Measurements from ENCODE around the gene DMPK.
A peak's percentile ranks its signal among the peaks of the same experiment; 100 is the strongest.

DNA sequence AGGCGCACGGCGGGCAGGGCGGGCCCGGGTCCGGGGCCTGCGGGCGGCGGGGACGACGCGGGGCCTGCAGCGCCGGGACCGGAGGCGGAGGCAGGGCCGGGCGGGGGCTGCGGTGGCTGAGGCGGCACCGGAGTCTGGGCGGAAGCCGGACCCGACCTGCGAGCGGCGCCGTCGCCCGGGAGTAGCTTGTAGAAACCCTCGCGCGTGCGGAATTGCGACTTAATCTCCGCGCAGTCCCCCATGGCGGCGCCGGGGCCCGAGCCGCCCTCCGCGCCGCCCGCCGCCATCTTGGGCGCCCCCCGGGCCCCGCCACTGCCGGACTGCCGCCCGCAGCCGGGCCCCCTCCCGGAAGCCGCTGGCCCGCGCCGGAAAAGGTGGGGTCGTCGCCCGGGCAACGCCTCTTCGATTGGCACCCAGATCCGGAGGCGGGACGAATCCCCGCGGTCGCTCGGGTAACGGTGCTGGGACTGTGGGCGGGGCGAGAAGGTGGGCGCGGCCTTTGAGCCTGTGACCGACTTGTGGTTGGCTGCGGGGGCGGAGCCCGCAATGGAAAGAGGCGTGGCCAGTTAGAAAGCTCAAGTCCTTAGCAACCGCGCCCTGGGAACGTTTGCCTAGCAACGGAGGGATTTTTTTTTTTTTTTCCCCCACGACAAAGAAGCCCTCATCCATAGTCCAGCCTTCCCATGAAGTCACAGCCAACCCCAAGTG is 10.3 kb upstream of the DMPK start, which contains the start of gene DMWD:
- TF ChIP-seq, protein P1, sequence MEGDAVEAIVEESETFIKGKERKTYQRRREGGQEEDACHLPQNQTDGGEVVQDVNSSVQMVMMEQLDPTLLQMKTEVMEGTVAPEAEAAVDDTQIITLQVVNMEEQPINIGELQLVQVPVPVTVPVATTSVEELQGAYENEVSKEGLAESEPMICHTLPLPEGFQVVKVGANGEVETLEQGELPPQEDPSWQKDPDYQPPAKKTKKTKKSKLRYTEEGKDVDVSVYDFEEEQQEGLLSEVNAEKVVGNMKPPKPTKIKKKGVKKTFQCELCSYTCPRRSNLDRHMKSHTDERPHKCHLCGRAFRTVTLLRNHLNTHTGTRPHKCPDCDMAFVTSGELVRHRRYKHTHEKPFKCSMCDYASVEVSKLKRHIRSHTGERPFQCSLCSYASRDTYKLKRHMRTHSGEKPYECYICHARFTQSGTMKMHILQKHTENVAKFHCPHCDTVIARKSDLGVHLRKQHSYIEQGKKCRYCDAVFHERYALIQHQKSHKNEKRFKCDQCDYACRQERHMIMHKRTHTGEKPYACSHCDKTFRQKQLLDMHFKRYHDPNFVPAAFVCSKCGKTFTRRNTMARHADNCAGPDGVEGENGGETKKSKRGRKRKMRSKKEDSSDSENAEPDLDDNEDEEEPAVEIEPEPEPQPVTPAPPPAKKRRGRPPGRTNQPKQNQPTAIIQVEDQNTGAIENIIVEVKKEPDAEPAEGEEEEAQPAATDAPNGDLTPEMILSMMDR (conservative IDR thresholded peaks at IDR 0.05; ENCODE audit: low read depth, low read length): no peak
- TF ChIP-seq CEBPB (IDR thresholded peaks at IDR 0.05; ENCODE audit: low read depth, low read length): no peak
- no peak for TF ChIP-seq FOS (IDR thresholded peaks at IDR 0.05; ENCODE audit: low read depth, low read length)
- no peak for TF ChIP-seq RCOR1 (IDR thresholded peaks at IDR 0.05; ENCODE audit: insufficient replicate concordance, low read length)
- peak; percentile 88 for TF ChIP-seq POLR2A (IDR thresholded peaks at IDR 0.05; ENCODE audit: low read depth, low read length)
- no peak for TF ChIP-seq RAD21 (IDR thresholded peaks at IDR 0.05; ENCODE audit: low read length)
- TF ChIP-seq MAZ (IDR thresholded peaks at IDR 0.05; ENCODE audit: borderline replicate concordance, low read depth, low read length): peak; percentile 86; the same call in 1 of the 2 replicates
- no peak for TF ChIP-seq CHD1 (IDR thresholded peaks at IDR 0.05; ENCODE audit: low read depth, low read length)
- TF ChIP-seq, protein P2, sequence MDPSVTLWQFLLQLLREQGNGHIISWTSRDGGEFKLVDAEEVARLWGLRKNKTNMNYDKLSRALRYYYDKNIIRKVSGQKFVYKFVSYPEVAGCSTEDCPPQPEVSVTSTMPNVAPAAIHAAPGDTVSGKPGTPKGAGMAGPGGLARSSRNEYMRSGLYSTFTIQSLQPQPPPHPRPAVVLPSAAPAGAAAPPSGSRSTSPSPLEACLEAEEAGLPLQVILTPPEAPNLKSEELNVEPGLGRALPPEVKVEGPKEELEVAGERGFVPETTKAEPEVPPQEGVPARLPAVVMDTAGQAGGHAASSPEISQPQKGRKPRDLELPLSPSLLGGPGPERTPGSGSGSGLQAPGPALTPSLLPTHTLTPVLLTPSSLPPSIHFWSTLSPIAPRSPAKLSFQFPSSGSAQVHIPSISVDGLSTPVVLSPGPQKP (IDR thresholded peaks at IDR 0.05; ENCODE audit: borderline replicate concordance, low read depth, low read length): no peak
- TF ChIP-seq, protein P3, sequence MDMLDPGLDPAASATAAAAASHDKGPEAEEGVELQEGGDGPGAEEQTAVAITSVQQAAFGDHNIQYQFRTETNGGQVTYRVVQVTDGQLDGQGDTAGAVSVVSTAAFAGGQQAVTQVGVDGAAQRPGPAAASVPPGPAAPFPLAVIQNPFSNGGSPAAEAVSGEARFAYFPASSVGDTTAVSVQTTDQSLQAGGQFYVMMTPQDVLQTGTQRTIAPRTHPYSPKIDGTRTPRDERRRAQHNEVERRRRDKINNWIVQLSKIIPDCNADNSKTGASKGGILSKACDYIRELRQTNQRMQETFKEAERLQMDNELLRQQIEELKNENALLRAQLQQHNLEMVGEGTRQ (IDR thresholded peaks at IDR 0.05; ENCODE audit: low read depth, low read length): peak; percentile 32; the same call in 1 of the 2 replicates
- TF ChIP-seq SMC3 (IDR thresholded peaks at IDR 0.05; ENCODE audit: low read depth, low read length): no peak
- no peak for TF ChIP-seq RFX5 (IDR thresholded peaks at IDR 0.05; ENCODE audit: low read depth, low read length)
- no peak for TF ChIP-seq MAFK (IDR thresholded peaks at IDR 0.05; ENCODE audit: low read depth, low read length)
- no peak for TF ChIP-seq BHLHE40 (IDR thresholded peaks at IDR 0.05; ENCODE audit: low read depth, low read length)
